Measurements from ENCODE around the gene VPS33B. TPM values are rescaled to one million over a fixed set of nuclear protein-coding genes. Genes with fewer than 3 reads are reported as not detected.

VPS33B gene
- total RNA-seq, 3 donors from 2014 or later (not counting 1 experiment from before 2014, with no cell fraction given) = 19.8 to 28.6 (median 24.9) TPM

DNA sequence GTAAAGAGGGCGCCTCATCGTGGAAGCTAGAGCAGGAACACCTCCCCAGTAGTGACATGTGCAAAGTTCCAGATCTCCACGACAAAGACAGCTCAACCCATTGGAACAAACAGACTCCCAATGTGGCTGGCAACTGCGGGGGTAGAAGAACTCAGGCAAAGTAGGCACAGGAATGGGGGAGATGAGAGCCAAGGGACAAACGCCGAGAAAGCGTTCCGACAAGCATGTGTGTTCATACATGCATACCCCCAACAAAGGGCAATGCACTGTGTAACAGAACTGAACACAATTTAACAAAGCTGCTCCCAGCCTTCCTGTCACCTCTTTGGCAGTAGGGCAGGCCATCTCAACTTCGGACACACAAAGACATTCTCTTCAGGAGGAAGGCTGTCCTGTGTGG, 56.1 kb downstream of the VPS33B start:
- no peaks in the 10 kb centered on the region for H3K4me1 Mint-ChIP-seq
- 97% methylated on average over 9 of the region's 9 CpGs for WGBS (ENCODE audit: insufficient coverage)
- H3K4me3 Mint-ChIP-seq = no peak overlapping the region
- no peaks in the 10 kb centered on the region for H3K27me3 Mint-ChIP-seq (ENCODE audit: low read depth in 2 of 2)
- Histone ChIP-seq H3K27ac (ENCODE audit: low read length) (no peak overlapping the region), H3K4me3 (ENCODE audit: low read length) (no peak overlapping the region), H3K9me3 (ENCODE audit: control insufficient read depth, insufficient read depth, low read length) (no peaks in the 10 kb centered on the region), H3K36me3 (ENCODE audit: control insufficient read depth, insufficient read depth, low read length) (peaks cover 19% of the 10 kb centered on the region), H3K4me1 (ENCODE audit: control insufficient read depth, insufficient read depth, low read length) (no peaks in the 10 kb centered on the region), H3K27me3 (ENCODE audit: control insufficient read depth, insufficient read depth, low read length) (no peaks in the 10 kb centered on the region)
- ATAC-seq (no peak), DNase-seq (no peak)
- no peaks in the 10 kb centered on the region for H3K9me3 Mint-ChIP-seq
- H3K36me3 Mint-ChIP-seq = no peaks in the 10 kb centered on the region
- intact Hi-C loops (cut with micrococcal nuclease) = no loop called here
- no peak for TF ChIP-seq CTCF (IDR thresholded peaks at IDR 0.05)
- H3K27ac Mint-ChIP-seq = no peak overlapping the region

DNA sequence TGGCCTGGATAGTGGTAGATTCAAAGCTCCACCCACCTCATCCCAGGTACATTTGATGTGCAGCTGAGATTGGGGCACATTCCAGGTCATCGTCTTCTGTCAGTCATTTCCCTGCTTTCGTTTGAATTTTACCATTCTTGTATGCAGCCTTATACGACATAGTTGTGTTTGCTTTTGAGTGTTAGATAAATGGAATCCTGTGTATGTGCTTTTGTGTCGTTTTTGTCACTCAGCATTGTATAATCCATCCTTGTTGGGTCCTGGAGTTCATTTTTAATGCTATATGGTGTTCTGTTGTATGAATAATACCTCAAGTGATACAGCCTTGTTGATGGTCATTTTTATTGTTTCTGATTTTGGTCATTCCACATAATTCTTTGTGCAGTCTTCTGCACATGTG, 60.4 kb downstream of the VPS33B start:
- H3K9me3 ChIP-seq (ENCODE audit: control insufficient read depth, insufficient read depth, low read length) = no peaks in the 10 kb centered on the region
- DNase-seq = no peak
- Mint-ChIP-seq H3K4me3 (no peak overlapping the region), H3K27ac (no peak overlapping the region), H3K9me3 (no peaks in the 10 kb centered on the region), H3K27me3 (ENCODE audit: low read depth in 2 of 2) (no peaks in the 10 kb centered on the region), H3K4me1 (no peaks in the 10 kb centered on the region), H3K36me3 (no peaks in the 10 kb centered on the region)
- intact Hi-C loops (cut with micrococcal nuclease) = no loop called here
- ATAC-seq = no peak
- peaks cover 16% of the 10 kb centered on the region for H3K36me3 ChIP-seq (ENCODE audit: control insufficient read depth, insufficient read depth, low read length)
- no peaks in the 10 kb centered on the region for H3K27me3 ChIP-seq (ENCODE audit: control insufficient read depth, insufficient read depth, low read length)
- H3K27ac ChIP-seq (ENCODE audit: low read length) = no peak overlapping the region
- 94% methylated on average over 4 of the region's 4 CpGs for WGBS (ENCODE audit: insufficient coverage)
- no peak for TF ChIP-seq CTCF (IDR thresholded peaks at IDR 0.05)
- no peak overlapping the region for H3K4me3 ChIP-seq (ENCODE audit: low read length)
- no peaks in the 10 kb centered on the region for H3K4me1 ChIP-seq (ENCODE audit: control insufficient read depth, insufficient read depth, low read length)

- Histone ChIP-seq H3K9me3 (ENCODE audit: control insufficient read depth, insufficient read depth, low read length) (no peaks in the 10 kb centered on the region), H3K27me3 (ENCODE audit: control insufficient read depth, insufficient read depth, low read length) (no peaks in the 10 kb centered on the region), H3K27ac (ENCODE audit: low read length) (no peak overlapping the region), H3K4me3 (ENCODE audit: low read length) (no peak overlapping the region), H3K4me1 (ENCODE audit: control insufficient read depth, insufficient read depth, low read length) (peaks cover 11% of the 10 kb centered on the region), H3K36me3 (ENCODE audit: control insufficient read depth, insufficient read depth, low read length) (peaks cover 10% of the 10 kb centered on the region)
- WGBS (ENCODE audit: insufficient coverage) = 96% methylated on average over 20 of the region's 20 CpGs
- H3K27me3 Mint-ChIP-seq (ENCODE audit: low read depth in 2 of 2) = no peaks in the 10 kb centered on the region
- ATAC-seq (no peak), DNase-seq (no peak)
- H3K4me1 Mint-ChIP-seq = no peaks in the 10 kb centered on the region
- no peak overlapping the region for H3K4me3 Mint-ChIP-seq
- TF ChIP-seq CTCF (IDR thresholded peaks at IDR 0.05) = no peak
- no peaks in the 10 kb centered on the region for H3K9me3 Mint-ChIP-seq
- intact Hi-C loops (cut with micrococcal nuclease) = no loop called here
- no peaks in the 10 kb centered on the region for H3K36me3 Mint-ChIP-seq
- no peak overlapping the region for H3K27ac Mint-ChIP-seq
Measured at GRCh38 chr15:90960298-90961091, 61.9 kb downstream of the VPS33B start.

GRCh38 chr15:90959894-90960293, 62.5 kb downstream of the VPS33B start:
- 95% methylated on average over 5 of the region's 5 CpGs for WGBS (ENCODE audit: insufficient coverage)

More at GRCh38 chr15:90959894-90960293, 62.5 kb downstream of the VPS33B start:
- Histone ChIP-seq H3K4me1 (ENCODE audit: control insufficient read depth, insufficient read depth, low read length) (peaks cover 15% of the 10 kb centered on the region), H3K9me3 (ENCODE audit: control insufficient read depth, insufficient read depth, low read length) (no peaks in the 10 kb centered on the region), H3K36me3 (ENCODE audit: control insufficient read depth, insufficient read depth, low read length) (peaks cover 10% of the 10 kb centered on the region), H3K27me3 (ENCODE audit: control insufficient read depth, insufficient read depth, low read length) (no peaks in the 10 kb centered on the region), H3K4me3 (ENCODE audit: low read length) (no peak overlapping the region), H3K27ac (ENCODE audit: low read length) (no peak overlapping the region)
- Mint-ChIP-seq H3K36me3 (no peaks in the 10 kb centered on the region), H3K9me3 (no peaks in the 10 kb centered on the region), H3K27ac (no peak overlapping the region), H3K4me1 (peaks cover 0 to 5% of the 10 kb centered on the region in 2 donors), H3K4me3 (no peak overlapping the region), H3K27me3 (ENCODE audit: low read depth in 2 of 2) (no peaks in the 10 kb centered on the region)
- ATAC-seq = no peak
- TF ChIP-seq CTCF (IDR thresholded peaks at IDR 0.05) = no peak
- intact Hi-C loops (cut with micrococcal nuclease) = no loop called here
- DNase-seq = no peak
